ENCODE results near the gene RAPSN.

The RAPSN gene

DNA sequence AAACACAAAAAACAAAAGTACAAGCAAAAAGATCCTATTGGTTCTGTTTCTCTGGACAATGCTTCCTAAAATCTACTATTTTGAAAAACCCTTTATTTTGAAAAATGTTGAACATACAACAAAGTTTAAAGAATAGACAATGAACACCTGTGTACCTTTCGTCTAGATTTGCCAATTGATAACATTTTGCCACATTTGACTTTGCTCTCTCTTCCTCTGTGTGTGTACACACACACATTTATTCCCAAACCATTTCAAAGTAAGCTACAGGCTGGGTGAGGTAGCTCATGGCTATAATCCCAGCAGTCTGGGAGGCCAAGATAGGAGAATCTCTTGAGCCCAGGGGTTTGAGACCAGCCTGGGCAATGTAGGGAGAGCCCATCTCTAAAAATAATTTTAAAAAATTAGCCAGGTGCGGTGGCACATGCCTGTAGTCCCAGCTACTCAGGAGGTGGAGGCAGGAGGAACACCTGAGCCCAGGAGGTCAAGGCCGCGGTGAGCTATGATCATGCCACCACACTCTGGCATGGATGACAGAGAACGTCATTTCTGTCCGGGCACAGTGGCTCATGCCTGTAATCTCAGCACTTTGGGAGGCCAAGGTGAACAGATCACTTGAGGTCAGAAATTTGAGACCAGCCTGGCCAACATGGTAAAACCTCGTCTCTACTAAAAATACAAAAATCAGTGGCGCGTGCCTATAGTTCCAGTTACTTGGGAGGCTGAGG lies 17.4 kb downstream of the RAPSN start:
- DNase-seq = no peak

DNA sequence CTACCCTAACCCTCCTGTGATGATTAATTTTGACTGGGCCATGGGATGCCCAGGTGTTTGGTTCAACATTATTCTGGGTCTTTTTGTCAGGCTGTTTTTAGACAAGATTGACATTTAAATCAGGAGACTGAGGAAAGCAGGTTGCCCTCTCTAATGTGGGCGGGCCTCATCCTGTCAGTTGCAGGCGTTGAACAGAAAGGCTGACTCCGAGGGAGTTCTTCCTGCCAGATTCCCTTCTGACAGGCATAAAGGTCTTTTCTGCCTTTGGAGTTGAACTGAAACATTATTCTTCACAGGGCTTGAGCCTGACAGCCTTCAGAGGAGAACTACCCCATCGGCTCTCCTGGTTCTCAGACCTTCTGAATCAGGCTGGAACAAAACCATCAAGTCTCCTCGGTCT lies 18.4 kb downstream of the RAPSN start:
- DNase-seq = no peak

DNA sequence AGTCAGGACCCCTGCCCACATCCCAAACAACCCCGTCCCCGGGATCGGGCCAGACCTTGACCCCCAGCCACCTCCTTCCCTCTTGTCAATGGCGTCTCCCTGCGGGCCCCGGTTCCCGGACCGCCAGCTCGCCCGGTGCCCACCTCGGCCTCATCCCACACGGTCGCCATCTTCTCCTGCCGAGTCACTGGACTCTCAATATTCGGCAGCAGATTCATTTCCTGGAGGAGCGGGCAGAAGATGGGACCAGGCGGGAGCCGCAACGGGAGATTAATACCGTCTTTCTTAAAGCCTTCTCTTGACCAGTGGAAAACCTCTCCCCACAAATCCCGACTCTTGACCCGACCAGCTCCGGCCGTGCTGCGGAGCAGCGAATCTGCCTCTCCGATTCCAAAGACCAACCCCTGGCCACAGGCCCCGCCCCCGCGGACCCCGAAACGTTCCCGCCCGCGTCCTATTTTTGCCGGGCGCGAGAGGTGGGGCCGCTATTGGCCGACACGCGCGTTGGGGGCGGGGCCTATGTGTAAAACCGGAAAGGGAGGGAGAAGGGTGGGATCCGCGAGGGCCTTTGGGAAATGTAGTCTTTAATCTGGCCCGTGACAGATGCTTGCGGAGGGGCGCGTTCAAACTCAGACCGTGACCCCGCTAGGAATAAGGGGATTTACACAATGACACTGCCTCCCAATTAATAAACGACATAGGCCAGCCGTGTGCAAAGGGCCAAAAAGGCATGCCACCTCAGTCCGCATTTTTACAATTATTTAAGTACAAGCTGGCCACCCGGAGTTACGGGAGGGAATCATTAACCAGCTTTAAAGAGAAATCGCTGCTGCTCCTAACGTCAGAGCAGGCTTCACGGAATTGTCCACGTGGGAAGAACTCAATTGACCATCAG lies 22.6 kb downstream of the RAPSN start, which contains the start of gene PSMC3:
Gene PSMC3, minus strand, starts transcription at position 378 of the 895 bp plus-strand sequence. Its CDS starts 160 bp downstream, at position 218.
- peak; percentile 95 for DNase-seq

DNA sequence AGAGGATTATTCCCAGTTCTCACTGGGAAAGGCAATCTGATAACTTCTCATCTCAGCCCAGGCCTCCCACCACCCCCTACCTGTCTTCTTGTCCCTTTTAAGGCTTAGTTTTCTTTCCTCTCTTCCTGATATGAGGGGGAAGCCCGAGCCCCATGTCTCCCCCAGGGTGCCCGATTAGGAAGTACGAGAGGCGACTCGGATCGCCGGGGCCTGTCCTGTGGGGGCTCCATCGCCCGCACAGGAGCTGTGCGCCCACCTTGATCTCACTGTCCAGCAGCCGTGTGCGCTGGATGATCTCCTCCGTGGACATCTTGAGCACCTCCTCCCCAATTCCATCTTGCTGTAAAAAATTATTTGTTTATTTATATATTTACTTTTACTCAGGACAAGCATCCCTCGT lies 23.3 kb downstream of the RAPSN start:
- DNase-seq = no peak

DNA sequence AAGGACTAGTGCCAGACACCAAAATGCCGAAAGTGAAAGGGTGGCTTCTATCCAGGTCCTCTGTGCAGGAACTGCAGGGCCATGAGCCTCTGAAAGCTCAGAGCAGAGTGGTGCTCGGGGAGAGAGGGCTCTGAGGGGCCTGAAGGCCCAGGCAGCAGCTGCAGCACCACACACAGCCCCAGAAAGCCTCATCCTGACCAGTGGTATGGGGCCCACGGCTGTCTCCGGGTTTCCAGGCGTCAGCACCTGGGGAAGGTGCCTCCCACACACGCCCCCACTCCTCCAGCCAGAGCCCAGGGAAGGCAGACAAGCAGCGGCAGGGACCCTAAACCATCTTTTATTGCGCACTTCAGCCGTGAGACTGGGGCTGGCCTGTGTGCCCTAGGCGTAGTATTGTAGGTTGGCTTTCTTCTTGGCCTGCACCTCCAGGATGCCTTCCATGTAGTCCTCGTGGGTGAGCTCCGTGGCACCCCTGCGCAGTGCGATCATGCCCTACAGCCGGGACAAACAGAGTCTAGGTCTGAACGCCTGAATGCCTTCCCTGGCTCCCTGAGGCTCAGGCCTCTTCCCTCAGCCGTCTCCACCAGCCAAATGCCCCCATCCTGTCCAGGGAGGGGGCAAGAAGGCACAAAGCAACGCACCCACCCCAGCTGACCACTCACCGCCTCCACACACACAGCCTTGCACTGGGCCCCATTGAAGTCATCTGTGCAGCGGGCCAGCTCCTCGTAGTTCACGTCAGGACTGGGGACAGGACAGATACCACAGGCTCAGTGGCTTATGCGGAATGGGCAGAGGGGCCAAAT lies 30.3 kb downstream of the RAPSN start:
- no peak for DNase-seq

DNA sequence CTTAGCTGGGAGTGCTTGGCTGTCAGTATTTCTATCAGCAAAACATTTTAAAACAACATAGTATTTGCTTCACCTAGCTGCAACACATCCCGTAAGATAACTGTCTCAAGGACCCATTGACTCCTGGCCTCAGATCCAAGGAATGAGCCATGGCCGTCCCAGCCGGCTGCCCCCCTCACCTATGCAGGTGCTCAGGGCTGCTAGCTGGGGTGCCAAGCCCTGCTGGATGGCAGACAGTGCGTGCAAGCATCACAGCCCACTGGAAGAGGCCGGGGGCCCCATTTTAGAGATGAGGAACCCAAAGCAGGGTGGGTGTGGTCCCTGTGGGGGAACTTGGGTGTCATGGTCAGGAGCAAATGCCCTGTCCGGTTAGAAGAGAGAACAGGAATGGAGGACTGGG lies 31.2 kb downstream of the RAPSN start:
- DNase-seq = no peak

DNA sequence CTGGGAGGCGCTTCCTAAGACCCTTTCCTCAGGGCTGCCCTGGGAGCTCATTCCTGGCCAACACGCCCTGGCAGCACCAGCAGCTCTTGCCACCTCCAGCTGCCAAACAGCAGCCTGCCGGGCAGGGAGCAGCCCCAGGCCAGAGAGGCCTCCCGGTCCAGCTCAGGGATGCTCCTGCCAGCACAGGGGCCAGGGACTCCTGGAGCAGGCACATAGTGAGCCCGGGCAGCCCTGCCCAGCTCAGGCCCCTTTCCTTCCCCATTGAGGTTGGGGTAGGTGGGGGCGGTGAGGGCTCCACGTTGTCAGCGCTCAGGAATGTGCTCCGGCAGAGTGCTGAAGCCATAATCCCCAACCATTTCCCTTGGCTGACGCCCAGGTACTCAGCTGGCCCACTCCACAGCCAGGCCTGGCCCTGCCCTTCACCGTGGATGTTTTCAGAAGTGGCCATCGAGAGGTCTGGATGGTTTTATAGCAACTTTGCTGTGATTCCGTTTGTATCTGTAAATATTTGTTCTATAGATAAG lies 32.9 kb downstream of the RAPSN start:
- DNase-seq = peak; percentile 96

DNA sequence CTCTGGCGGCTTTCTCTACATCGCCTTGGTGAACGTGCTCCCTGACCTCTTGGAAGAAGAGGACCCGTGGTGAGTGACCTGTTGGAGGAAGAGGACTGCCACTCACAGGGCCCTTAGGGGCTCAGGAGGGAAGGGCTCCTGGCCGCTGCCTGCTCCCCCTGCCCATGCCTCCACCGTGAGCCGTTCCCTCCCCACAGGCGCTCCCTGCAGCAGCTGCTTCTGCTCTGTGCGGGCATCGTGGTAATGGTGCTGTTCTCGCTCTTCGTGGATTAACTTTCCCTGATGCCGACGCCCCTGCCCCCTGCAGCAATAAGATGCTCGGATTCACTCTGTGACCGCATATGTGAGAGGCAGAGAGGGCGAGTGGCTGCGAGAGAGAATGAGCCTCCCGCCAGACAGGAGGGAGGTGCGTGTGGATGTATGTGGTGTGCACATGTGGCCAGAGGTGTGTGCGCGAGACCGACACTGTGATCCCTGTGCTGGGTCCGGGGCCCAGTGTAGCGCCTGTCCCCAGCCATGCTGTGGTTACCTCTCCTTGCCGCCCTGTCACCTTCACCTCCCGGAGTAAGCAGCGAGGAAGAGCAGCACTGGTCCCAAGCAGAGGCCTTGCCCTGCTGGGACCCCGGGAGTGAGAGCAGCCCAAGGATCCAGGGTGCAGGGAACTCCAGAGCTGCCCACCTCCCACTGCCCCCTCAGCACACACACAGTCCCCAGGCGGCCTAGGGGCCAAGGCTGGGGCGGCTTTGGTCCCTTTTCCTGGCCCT lies 33.7 kb downstream of the RAPSN start:
- DNase-seq = no peak

DNA sequence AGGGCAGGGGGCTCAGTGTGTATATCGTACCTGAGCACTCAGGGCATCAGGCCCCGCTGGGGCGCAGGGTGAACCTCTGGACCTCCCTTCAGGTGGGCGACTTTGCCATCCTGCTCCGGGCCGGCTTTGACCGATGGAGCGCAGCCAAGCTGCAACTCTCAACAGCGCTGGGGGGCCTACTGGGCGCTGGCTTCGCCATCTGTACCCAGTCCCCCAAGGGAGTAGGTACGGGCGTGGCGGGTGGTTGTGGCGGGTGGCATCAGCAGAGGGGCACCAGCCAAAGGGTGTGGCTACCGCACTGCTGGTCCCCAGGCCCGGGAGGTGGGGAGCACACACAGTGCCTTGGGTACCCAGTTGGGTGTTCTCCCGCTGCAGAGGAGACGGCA lies 34.3 kb downstream of the RAPSN start:
- no peak for DNase-seq

DNA sequence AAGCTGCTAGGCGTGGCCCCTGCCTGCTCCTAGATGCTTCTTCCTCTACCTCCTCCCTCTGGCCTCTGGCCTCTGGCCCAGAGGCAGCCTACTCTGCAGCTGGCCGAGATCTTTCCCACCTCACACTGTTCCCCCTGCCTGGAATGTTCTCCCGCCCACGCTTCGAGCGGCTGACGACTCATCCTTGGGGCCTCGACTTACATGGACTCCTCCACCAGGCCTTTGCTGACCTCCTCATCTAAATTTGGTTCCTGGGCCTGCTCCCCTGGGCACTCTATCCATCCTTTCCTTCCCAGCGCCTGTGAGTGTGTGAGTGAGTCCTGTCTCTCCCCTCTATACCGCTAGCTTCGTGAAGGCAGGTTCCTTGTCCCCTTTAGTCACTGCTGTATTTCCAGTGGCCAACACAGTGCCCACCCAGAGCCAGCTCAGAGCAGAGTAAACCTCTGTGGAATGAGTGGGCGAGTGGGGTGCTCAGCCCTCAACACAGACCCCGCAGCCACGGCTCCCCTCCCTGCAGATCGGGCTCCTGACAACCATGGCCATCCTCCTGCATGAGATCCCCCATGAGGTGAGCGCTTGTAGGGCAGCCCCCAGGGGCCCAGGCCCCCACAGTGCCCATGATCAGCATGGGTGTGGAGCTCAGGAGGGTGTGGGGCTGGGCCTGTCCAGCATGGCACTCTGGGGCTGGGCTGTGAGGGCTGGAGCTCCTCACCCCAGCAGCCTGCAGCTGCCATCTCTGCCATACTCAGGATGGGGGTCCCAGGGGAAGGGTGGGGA lies 34.8 kb downstream of the RAPSN start:
- peak; percentile 86 for DNase-seq

DNA sequence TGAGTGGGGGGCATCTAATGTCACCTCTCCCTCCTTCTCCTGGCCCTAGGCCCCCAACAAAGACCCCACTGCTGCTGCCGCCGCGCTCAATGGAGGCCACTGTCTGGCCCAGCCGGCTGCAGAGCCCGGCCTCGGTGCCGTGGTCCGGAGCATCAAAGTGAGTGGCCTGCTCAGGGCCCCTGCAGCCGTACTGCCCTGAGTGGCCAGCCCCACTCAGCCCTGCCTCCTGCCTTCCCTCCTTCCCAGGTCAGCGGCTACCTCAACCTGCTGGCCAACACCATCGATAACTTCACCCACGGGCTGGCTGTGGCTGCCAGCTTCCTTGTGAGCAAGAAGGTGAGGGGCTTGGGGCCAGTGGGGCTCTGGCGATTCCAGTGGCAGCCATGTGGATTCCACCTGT lies 35.6 kb downstream of the RAPSN start:
- no peak for DNase-seq

DNA sequence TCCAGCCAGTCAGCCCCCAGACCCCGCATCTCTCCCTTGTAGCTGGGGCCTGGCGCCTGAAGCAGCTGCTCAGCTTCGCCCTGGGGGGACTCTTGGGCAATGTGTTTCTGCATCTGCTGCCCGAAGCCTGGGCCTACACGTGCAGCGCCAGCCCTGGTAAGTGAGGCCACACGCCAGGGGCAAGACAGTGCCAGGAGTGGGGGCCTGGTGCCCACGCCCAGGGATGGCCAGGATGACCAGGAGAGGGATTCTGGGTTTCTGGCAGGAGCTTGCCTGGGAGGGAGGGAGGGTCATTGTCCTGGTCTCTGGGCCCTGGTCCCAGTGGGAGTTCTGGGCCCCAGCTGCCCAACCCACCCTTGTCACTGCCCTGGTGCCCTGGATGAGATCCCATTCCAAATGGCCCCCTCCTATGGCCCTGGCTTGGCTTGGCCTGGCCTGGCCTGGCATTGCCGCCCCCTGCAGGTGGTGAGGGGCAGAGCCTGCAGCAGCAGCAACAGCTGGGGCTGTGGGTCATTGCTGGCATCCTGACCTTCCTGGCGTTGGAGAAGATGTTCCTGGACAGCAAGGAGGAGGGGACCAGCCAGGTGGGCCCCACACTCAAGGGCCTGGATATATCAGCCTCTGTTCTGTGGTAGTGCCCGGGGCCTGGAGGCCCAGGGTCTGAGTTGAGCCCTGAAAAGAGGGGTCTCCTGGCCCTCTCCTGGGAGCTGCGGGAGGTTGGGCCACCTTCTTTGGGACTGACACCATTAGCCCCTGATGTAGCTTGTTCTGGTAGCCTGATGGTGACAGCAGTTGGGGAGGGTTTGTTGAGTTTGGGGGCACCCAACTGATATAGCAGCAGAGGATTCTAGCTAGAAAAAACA lies 36.8 kb downstream of the RAPSN start:
- peak; percentile 56 for DNase-seq

DNA sequence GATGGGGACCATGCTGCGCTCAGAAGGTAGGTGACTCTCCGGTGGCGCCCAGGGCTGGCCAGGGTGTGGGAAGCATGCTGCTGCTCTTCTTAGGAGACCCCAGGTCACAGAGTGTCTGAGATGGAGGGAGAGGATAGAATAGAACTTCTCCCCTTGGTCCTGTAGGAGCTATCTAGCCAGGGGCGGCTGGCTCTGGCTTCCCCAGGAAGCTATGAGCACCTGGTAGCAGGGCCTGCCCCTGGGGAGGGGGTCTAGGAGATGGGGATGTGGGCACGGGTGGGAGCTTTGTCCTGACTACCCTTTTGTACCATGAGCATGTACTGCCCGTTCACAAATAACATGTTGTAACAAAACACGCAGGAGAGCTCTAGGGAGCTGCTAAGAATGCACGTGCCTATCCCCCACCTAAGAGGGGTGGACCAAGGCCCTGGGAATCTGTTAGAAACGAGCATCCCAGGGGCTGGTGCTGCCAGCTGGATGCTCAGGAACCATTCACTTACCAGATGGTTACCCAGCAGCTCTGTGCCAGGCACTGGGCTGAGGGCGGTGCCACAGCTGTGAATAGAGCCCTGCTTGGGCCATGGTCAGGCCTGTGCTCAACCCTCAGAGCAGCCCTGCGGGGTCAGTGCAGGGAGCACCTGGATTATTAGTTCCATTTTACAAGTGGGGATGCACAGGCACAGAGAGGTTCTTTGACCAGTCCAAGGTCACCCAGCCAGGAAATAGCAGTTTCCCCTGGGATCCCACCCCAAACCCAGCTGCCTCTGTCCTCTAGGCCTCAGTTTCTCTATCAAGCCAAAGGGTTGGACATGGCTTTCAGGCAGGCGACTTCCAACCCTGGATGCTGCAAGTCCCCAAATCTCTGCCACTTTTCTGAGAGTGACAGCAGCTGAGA lies 38.3 kb downstream of the RAPSN start:
- DNase-seq = no peak

DNA sequence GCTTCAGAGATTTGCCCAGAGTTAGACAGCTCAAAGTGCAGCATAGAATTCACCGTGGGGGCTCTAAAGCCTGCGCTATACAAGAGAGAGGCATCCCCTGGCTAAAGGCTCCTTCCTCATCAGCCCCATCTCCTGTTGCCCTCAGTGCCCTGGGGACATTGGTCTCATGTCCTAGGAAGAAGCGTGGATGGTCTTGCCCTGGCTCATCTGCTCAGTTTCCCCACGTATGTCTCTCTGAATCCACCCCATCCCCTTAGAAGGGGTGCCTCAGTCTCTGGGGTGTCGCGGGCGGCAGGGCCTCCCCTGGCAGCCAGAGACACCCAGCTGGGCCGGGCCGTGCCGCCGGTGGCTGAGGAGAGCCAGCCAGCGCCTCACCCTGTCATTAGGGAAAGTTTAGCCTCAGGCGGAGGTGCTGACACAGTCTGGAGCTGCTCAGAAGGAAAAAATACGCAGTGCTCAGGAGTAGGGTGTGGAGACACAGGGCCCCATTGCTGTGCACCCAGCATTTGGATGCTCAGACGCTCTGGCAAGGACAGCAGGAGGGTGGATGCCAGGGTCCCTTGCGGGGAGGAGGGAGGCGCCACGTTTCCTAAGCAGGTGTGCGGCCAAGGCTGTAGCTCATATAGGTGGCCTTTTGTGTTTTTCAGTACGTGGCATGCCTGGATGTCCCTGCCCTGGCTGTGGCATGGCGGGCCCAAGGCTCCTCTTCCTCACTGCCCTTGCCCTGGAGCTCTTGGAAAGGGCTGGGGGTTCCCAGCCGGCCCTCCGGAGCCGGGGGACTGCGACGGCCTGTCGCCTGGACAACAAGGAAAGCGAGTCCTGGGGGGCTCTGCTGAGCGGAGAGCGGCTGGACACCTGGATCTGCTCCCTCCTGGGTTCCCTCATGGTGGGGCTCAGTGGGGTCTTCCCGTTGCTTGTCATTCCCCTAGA lies 39.2 kb downstream of the RAPSN start:
- no peak for DNase-seq

DNA sequence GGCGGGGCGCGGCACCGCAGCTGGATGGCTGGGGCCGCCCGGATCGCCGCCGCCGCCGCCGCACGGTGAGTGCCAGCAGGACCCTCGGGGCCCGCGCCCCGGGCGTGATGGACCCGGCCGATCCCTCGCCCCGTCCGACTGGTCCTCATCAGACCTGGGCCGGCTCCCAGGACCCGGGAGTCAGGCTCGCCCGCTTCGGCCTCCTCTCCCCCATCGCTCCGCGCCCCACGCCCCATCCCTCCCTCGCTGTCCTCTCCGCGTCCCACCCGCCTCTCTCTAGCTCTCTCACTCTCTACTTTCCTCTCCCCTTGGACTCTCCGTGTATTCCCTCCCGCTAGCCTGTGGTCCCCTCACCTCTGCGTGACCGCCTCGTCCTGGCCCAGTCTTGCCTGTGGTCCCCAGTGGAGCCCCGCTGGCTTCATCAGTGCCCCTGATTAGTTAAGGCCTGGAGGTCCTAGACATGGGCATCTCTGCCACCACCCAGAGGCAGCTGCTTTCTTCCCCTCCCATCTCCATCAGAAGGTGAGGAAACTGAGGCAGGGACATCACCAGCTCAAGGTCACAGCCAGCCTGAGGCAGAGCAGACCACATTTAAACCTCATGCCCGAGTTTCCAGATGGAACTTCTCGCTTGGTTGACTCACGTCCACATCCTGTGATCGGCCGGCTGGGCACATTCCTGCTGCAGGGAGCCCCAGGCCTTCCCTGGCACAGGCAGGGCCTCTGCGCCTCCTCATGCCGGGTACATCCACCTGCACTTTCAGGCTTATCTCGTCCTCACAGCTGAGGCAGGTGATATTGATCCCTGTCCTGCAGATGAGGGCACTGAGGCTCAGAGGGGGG lies 40.1 kb downstream of the RAPSN start:
- peak; percentile 90 for DNase-seq

DNA sequence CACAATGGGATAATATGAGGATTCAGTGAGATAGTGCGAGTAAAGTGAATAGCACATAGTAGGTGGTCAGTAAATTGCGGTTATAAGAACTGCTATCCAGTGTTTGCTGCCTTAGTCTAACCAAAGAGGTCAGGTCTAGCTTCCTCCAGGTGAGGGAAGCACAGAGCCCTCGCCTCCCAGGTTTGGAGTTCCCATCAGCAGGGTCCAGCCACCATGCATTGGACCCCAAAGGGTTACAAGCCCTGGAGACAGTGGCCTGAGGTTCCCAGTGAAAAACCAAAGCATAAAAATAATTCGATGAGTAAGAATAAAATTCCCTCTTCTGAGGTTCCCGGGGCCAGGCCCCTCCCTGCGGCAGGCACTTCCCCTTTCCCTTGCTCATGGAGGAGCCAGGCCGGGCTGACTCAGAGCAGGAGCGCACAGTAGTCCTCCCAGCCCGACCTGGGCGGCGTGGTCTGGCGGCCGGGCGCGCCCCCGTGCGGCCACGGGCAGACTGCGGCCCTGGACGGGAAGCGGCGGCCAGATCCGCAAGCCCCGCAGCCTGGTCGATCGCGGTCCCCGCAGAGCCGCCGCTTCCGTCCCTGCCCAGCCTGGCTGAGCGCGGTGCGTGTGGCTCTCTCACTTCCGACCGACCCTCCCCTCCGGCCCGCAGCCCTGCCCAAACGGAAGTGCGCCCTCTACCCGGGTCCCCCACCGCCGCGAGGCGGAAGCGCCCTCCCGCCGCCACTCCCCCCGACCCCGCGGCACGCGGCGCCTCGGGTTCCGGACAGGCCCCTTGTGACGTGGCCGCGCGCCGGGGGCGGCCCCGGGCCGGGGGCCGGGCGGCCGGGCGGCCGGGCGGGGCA lies 41.0 kb downstream of the RAPSN start, which contains the start of gene SLC39A13:
Gene SLC39A13, plus strand, starts transcription at position 845 of the 845 bp plus-strand sequence. CDS start 1,505 bp downstream, outside the sequence.
- DNase-seq = peak; percentile 96

Measured in HCEC 1CT (cell line).